ENCODE measurements around the gene ANKRD55.

GRCh38 chr5:56105511-56106291 lies 127.4 kb downstream of the ANKRD55 start:
- TF ChIP-seq CTCF (IDR thresholded peaks at IDR 0.05) (no peak), POLR2A (IDR thresholded peaks at IDR 0.05) (no peak)

Measured in heart left ventricle (tissue), 13 donors.